Kidney (tissue), 14 donors: Measurements from ENCODE around the gene HEXIM1. TPM values are rescaled to one million over a fixed set of nuclear protein-coding genes. Genes with fewer than 3 reads are reported as not detected.

Experiments used
- DNase-seq, 5 donors: peaks; one replicate each; pipeline ENCODE4 v3.0.0-alpha.2; 2013 to 2020
- FAIRE-seq: peaks from 2 replicates; lab custom pipeline; 2012; peaks lifted over from hg19 to GRCh38; lab: Jason Lieb, UNC
- H3K27ac ChIP-seq, 2 donors: one replicate each; pipeline ENCODE4 v1.7.0; 2013; ENCODE audit warnings: low read depth in 2 of 2, low read length in 2 of 2, inconsistent platforms in 1 of 2
- H3K27me3 ChIP-seq: one replicate; pipeline ENCODE4 v1.7.1; 2013; ENCODE audit warnings: low read length, inconsistent platforms; ENCODE audit not compliant: control insufficient read depth, insufficient read depth
- H3K36me3 ChIP-seq, 3 donors: one replicate each; pipeline versions ENCODE4 v1.7.0 to v1.7.1; 2013; ENCODE audit warnings: low read length in 3 of 3, control low read depth in 1 of 3, inconsistent platforms in 1 of 3; ENCODE audit not compliant: insufficient read depth in 3 of 3, control insufficient read depth in 2 of 3
- H3K4me1 ChIP-seq, 3 donors: one replicate each; pipeline versions ENCODE4 v1.7.0 to v1.7.1; 2013; ENCODE audit warnings: low read length in 3 of 3, inconsistent platforms in 1 of 3, low read depth in 1 of 3; ENCODE audit not compliant: control insufficient read depth in 2 of 3, insufficient read depth in 2 of 3
- H3K4me3 ChIP-seq, 3 donors: one replicate each; pipeline versions ENCODE4 v1.7.0 to v1.8.1; 2013; ENCODE audit warnings: low read length in 3 of 3, control low read depth in 1 of 3, inconsistent platforms in 1 of 3
- H3K9ac ChIP-seq, 3 donors: one replicate each; pipeline versions ENCODE4 v1.7.0 to v1.7.1; 2013; ENCODE audit warnings: low read length in 3 of 3, control low read depth in 1 of 3, inconsistent platforms in 1 of 3
- H3K9me3 ChIP-seq, 3 donors: one replicate each; pipeline versions ENCODE4 v1.7.0 to v1.7.1; 2013; ENCODE audit warnings: low read length in 3 of 3, control low read depth in 1 of 3, inconsistent platforms in 1 of 3; ENCODE audit not compliant: control insufficient read depth in 2 of 3, insufficient read depth in 1 of 3
- intact Hi-C: fragments of 100-400 bp; cut with DNase I; formaldehyde crosslinking; loops from one replicate; pipeline ENCODE4 v1.11.1; 2022
- polyA plus RNA-seq: library from polyadenylated mRNA; stranded (reverse); fragments of 350-450 nt; fragmentation: Illumina TruSeq; extraction: RNeasy Lipid Tissue Mini Kit (QIAGEN cat#74804); gene quantifications from one replicate; pipeline ENCODE4 v1.2.3, GENCODE V29; 2014; ENCODE audit warnings: low read depth, low replicate concordance; ENCODE audit not compliant: insufficient read depth
- total RNA-seq: library from RNA; stranded (reverse); fragmentation: NEBNext Ultra II Directional; extraction: Animal tissue kit (Norgen Biotek cat#: 25700); gene quantifications from one replicate; pipeline ENCODE4 v1.2.1, GENCODE V29; 2021
- TF ChIP-seq, protein P1 (sequence below): IDR thresholded peaks from 3 replicates; pipeline ENCODE4 v1.5.1; 2012; ENCODE audit warnings: mild to moderate bottlenecking, moderate library complexity, borderline replicate concordance; ENCODE audit not compliant: insufficient read depth; ENCODE audit errors: extremely low read depth
- donor health status: control.
- donor health status: control.
- donor health status: control.
- donor health status: control.
- donor health status: control.
- donor health status: DM: yes; HTN: yes; CAD: no.
- donor health status: Normal renal cell carcinoma (clear cell type).

The HEXIM1 gene
- total and polyA plus RNA-seq, 2 donors from 2014 or later, result 25.0 to 34.7 TPM

DNA sequence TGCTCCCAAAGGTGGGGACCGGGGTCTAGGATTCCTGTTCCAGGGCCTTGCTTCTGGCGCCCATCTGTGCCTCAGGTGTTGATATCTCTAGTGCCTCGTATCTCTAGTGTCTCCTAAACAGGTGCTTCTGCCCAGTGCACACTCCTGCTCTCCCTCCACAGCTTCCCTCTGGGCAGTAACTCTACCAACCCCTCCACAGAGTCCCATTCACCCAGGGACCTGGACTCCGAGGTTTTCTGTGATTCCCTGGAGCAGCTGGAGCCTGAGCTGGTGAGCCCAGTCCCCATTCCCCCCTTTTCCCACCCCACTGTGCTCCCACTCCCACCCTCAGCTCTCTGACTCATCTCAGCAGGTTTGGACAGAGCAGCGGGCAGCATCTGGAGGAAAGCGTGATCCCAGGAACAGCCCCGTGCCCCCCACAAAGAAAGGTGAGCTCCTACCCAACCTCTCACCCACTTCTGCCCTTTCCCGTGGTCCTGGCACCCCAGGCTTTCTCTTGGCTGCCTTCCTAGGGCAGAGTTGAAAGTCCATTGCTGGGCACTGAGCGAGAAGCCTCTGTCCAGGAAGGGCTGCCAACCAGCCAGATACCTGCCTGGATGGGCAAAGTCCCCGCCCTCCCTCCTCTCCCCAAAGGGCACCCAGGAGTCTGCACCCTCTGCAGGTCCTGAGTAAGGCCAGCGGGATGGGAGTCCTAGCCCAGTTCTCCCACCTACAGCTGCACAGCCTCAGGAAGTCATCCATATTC lies 10.5 kb upstream of the HEXIM1 start:
- H3K9ac ChIP-seq, result peak overlapping the region in 1 of 3 donors; percentile 34
- no peaks in the 10 kb centered on the region for H3K27me3 ChIP-seq
- H3K4me3 ChIP-seq, result peak overlapping the region in 1 of 3 donors; percentile 92
- intact Hi-C loops, result loop anchor here (10.0 kb wide), 1 partner anchor 57 kb away; no protein-coding TSS in a partner anchor
- peaks cover 0 to 14% (median 6%) of the 10 kb centered on the region in 3 donors for H3K4me1 ChIP-seq
- H3K36me3 ChIP-seq, result peaks cover 0 to 4% (median 0%) of the 10 kb centered on the region in 3 donors
- H3K27ac ChIP-seq, result peak overlapping the region; percentile 85 to 91
- H3K9me3 ChIP-seq, result no peaks in the 10 kb centered on the region
- FAIRE-seq (no peak), DNase-seq (peak in 1 of 5 donors; percentile 63)
- TF ChIP-seq, protein P1, sequence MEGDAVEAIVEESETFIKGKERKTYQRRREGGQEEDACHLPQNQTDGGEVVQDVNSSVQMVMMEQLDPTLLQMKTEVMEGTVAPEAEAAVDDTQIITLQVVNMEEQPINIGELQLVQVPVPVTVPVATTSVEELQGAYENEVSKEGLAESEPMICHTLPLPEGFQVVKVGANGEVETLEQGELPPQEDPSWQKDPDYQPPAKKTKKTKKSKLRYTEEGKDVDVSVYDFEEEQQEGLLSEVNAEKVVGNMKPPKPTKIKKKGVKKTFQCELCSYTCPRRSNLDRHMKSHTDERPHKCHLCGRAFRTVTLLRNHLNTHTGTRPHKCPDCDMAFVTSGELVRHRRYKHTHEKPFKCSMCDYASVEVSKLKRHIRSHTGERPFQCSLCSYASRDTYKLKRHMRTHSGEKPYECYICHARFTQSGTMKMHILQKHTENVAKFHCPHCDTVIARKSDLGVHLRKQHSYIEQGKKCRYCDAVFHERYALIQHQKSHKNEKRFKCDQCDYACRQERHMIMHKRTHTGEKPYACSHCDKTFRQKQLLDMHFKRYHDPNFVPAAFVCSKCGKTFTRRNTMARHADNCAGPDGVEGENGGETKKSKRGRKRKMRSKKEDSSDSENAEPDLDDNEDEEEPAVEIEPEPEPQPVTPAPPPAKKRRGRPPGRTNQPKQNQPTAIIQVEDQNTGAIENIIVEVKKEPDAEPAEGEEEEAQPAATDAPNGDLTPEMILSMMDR, result no peak

DNA sequence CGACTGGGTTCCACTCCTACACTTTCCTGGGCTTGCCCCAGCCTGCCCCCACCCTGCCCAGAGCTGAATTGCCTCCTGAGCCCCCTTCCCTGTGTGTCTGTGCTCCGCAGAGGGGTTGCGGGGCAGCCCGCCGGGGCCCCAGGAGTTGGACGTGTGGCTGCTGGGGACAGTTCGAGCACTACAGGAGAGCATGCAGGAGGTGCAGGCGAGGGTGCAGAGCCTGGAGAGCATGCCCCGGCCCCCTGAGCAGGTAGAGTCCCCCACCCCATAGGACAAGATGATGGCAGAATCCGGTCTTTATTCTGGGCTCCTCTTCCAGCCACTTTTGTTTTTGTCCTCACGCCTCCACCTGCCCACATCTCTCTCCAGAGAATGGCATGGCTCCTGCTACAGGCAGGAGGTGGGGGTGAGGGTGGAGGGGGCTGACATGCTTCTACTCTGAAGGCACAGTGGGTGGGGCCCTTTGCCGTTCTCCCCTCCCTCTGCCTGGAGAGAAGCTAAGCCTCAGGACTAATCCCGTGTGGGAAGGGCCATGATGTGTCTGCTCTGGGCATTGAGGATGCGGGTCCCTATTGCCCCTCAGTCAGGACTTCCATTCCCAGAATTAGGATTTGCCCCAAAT lies 9.3 kb upstream of the HEXIM1 start:
- FAIRE-seq (no peak), DNase-seq (peak in 1 of 5 donors; percentile 53)
- H3K27ac ChIP-seq, result no peak overlapping the region
- no peaks in the 10 kb centered on the region for H3K27me3 ChIP-seq
- H3K4me3 ChIP-seq, result no peak overlapping the region
- peaks cover 0 to 4% (median 0%) of the 10 kb centered on the region in 3 donors for H3K36me3 ChIP-seq
- H3K4me1 ChIP-seq, result peaks cover 0 to 10% (median 6%) of the 10 kb centered on the region in 3 donors
- TF ChIP-seq, protein P1, result no peak
- intact Hi-C loops, result loop anchor here (10.0 kb wide), 1 partner anchor 56 kb away; no protein-coding TSS in a partner anchor
- H3K9ac ChIP-seq, result no peak overlapping the region
- no peaks in the 10 kb centered on the region for H3K9me3 ChIP-seq

DNA sequence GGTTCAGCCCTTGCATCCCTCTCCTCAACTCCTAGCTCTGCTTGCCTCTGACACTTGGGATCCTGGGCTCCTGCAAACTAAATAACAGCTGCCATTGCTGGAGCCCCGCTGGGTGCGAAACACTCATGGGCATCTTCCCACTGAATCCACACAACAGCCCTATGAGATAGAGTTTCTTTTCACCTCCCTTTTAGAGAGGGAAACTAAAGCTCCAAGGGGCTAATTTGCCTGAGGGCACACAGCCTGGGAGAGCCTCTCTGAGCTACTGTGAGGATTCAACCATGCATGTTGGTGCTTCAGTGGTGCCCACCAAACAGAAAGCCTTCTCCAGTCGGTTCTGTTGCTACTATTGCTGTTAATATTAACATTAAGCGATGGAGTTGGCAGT lies 8.7 kb upstream of the HEXIM1 start:
- H3K27ac ChIP-seq, result no peak overlapping the region
- no peak for FAIRE-seq

More for the DNA sequence above, 8.7 kb upstream of the HEXIM1 start:
- no peak for DNase-seq
- Histone ChIP-seq H3K36me3 (peaks cover 0 to 4% (median 0%) of the 10 kb centered on the region in 3 donors), H3K9ac (no peak overlapping the region), H3K4me1 (peaks cover 0 to 11% (median 6%) of the 10 kb centered on the region in 3 donors), H3K27me3 (no peaks in the 10 kb centered on the region), H3K9me3 (no peaks in the 10 kb centered on the region), H3K4me3 (no peak overlapping the region)
- intact Hi-C loops, result loop anchor here (10.0 kb wide), 1 partner anchor 55 kb away; no protein-coding TSS in a partner anchor
- TF ChIP-seq, protein P1, result no peak
